ENCODE data around the gene EFCAB6.
A peak's percentile ranks its signal among the peaks of the same experiment; 100 is the strongest.

GRCh38 chr22:43481568-43482317 lies 330.4 kb downstream of the EFCAB6 start:
- peak; percentile 72 for TF ChIP-seq CTCF (CRISPR knock-in tag; IDR thresholded peaks at IDR 0.05)
- TF ChIP-seq ZNF580 (CRISPR knock-in tag; IDR thresholded peaks at IDR 0.05; ENCODE audit: borderline replicate concordance, low read depth) = no peak
- no peak for TF ChIP-seq ATF3 (CRISPR knock-in tag; IDR thresholded peaks at IDR 0.05)
- TF ChIP-seq SP2 (CRISPR knock-in tag; IDR thresholded peaks at IDR 0.05) = no peak
- no peak for TF ChIP-seq CHD2 (IDR thresholded peaks at IDR 0.05; ENCODE audit: low read depth, low read length)
- TF ChIP-seq ESRRA (CRISPR knock-in tag; IDR thresholded peaks at IDR 0.05; ENCODE audit: low read depth) = no peak
- TF ChIP-seq JUNB (CRISPR knock-in tag; IDR thresholded peaks at IDR 0.05; ENCODE audit: borderline replicate concordance) = no peak
- TF ChIP-seq ZNF780A (CRISPR knock-in tag; IDR thresholded peaks at IDR 0.05) = no peak
- TF ChIP-seq SMAD3 (CRISPR knock-in tag; IDR thresholded peaks at IDR 0.05) = no peak
- no peak for TF ChIP-seq IRF2 (CRISPR knock-in tag; IDR thresholded peaks at IDR 0.05)

Data from HepG2 (cell line).